ENCODE results near the gene ZNF224.

ZNF224 gene

GRCh38 chr19:44092108-44092507, 2.1 kb upstream of the ZNF224 start:
- Histone ChIP-seq H2BK12ac (ENCODE audit: low read length in 2 of 2) (no peak overlapping the region), H3K18ac (ENCODE audit: low read depth in 1 of 2, low read length in 2 of 2) (no peak overlapping the region), H3K27me3 (ENCODE audit: control insufficient read depth in 1 of 2, insufficient read depth in 1 of 2, low read length in 2 of 2) (no peaks in the 10 kb centered on the region), H3K23ac (ENCODE audit: low read length in 2 of 2) (no peak overlapping the region), H2BK15ac (ENCODE audit: low read depth, poor library complexity, severe bottlenecking) (no peak overlapping the region), H3K14ac (ENCODE audit: low read length in 2 of 2) (no peak overlapping the region), H2AFZ (ENCODE audit: low read depth, low read length) (no peak overlapping the region), H2BK120ac (ENCODE audit: low read depth, low read length) (no peak overlapping the region), H3K79me1 (replicated peaks; ENCODE audit: low read length, poor library complexity, severe bottlenecking) (peaks cover 10% of the 10 kb centered on the region), H2AK5ac (ENCODE audit: low read length, severe bottlenecking) (no peak overlapping the region), H2BK5ac (ENCODE audit: low read depth, low read length, poor library complexity, severe bottlenecking) (no peak overlapping the region), H3K9me3 (ENCODE audit: control insufficient read depth, low read length) (no peaks in the 10 kb centered on the region), H3K4me1 (ENCODE audit: control insufficient read depth, insufficient read depth, low read depth, low read length) (peaks cover 1% of the 10 kb centered on the region), H3K9ac (ENCODE audit: low read length) (no peak overlapping the region), H4K91ac (ENCODE audit: low read length) (no peak overlapping the region), H3K4me2 (ENCODE audit: low read length, poor library complexity, severe bottlenecking) (no peak overlapping the region), H3K36me3 (ENCODE audit: control insufficient read depth in 1 of 2, insufficient read depth in 2 of 2, low read depth in 1 of 2, low read length in 2 of 2) (peaks cover 0 to 8% of the 10 kb centered on the region in 2 experiments), H3K4me3 (ENCODE audit: insufficient read depth in 1 of 2, low read depth in 1 of 2, low read length in 2 of 2) (no peak overlapping the region), H3K27ac (ENCODE audit: low read length, poor library complexity, severe bottlenecking) (no peak overlapping the region), H4K8ac (ENCODE audit: low read length) (no peak overlapping the region), H3K4ac (ENCODE audit: low read depth in 1 of 2, low read length in 2 of 2) (no peak overlapping the region)
- WGBS, result 81% methylated on average over 2 of the region's 4 CpGs
- no peak for DNase-seq

GRCh38 chr19:44107751-44108150, 13.6 kb downstream of the ZNF224 start:
- Histone ChIP-seq H2AFZ (ENCODE audit: low read depth, low read length) (no peak overlapping the region), H2BK15ac (ENCODE audit: low read depth, poor library complexity, severe bottlenecking) (no peak overlapping the region), H3K9ac (ENCODE audit: low read length) (no peak overlapping the region), H3K4me3 (ENCODE audit: insufficient read depth in 1 of 2, low read depth in 1 of 2, low read length in 2 of 2) (peak overlapping the region in 1 of 2 experiments; percentile 22), H3K4me1 (ENCODE audit: control insufficient read depth, insufficient read depth, low read depth, low read length) (no peaks in the 10 kb centered on the region), H2AK5ac (ENCODE audit: low read length, severe bottlenecking) (no peak overlapping the region), H2BK5ac (ENCODE audit: low read depth, low read length, poor library complexity, severe bottlenecking) (no peak overlapping the region), H3K9me3 (ENCODE audit: control insufficient read depth, low read length) (peaks cover 54% of the 10 kb centered on the region), H3K14ac (ENCODE audit: low read length in 2 of 2) (no peak overlapping the region), H3K27me3 (ENCODE audit: control insufficient read depth in 1 of 2, insufficient read depth in 1 of 2, low read length in 2 of 2) (no peaks in the 10 kb centered on the region), H4K8ac (ENCODE audit: low read length) (no peak overlapping the region), H3K4me2 (ENCODE audit: low read length, poor library complexity, severe bottlenecking) (no peak overlapping the region), H4K91ac (ENCODE audit: low read length) (no peak overlapping the region), H3K23ac (ENCODE audit: low read length in 2 of 2) (no peak overlapping the region), H3K36me3 (ENCODE audit: control insufficient read depth in 1 of 2, insufficient read depth in 2 of 2, low read depth in 1 of 2, low read length in 2 of 2) (peaks cover 17 to 55% of the 10 kb centered on the region in 2 experiments), H3K4ac (ENCODE audit: low read depth in 1 of 2, low read length in 2 of 2) (no peak overlapping the region), H2BK120ac (ENCODE audit: low read depth, low read length) (no peak overlapping the region), H3K18ac (ENCODE audit: low read depth in 1 of 2, low read length in 2 of 2) (no peak overlapping the region), H2BK12ac (ENCODE audit: low read length in 2 of 2) (no peak overlapping the region), H3K27ac (ENCODE audit: low read length, poor library complexity, severe bottlenecking) (no peak overlapping the region), H3K79me1 (replicated peaks; ENCODE audit: low read length, poor library complexity, severe bottlenecking) (peaks cover 10% of the 10 kb centered on the region)
- DNase-seq, result no peak
- WGBS, result 98% methylated on average over 3 of the region's 3 CpGs

GRCh38 chr19:44109458-44109857, 15.3 kb downstream of the ZNF224 start:
- Histone ChIP-seq H3K4me3 (ENCODE audit: insufficient read depth in 1 of 2, low read depth in 1 of 2, low read length in 2 of 2) (no peak overlapping the region), H4K8ac (ENCODE audit: low read length) (no peak overlapping the region), H3K23ac (ENCODE audit: low read length in 2 of 2) (no peak overlapping the region), H3K14ac (ENCODE audit: low read length in 2 of 2) (no peak overlapping the region), H3K9me3 (ENCODE audit: control insufficient read depth, low read length) (peaks cover 43% of the 10 kb centered on the region), H3K4me1 (ENCODE audit: control insufficient read depth, insufficient read depth, low read depth, low read length) (peaks cover 3% of the 10 kb centered on the region), H3K4me2 (ENCODE audit: low read length, poor library complexity, severe bottlenecking) (no peak overlapping the region), H2BK12ac (ENCODE audit: low read length in 2 of 2) (no peak overlapping the region), H3K36me3 (ENCODE audit: control insufficient read depth in 1 of 2, insufficient read depth in 2 of 2, low read depth in 1 of 2, low read length in 2 of 2) (peaks cover 13 to 38% of the 10 kb centered on the region in 2 experiments), H2AFZ (ENCODE audit: low read depth, low read length) (no peak overlapping the region), H4K91ac (ENCODE audit: low read length) (no peak overlapping the region), H2AK5ac (ENCODE audit: low read length, severe bottlenecking) (no peak overlapping the region), H2BK5ac (ENCODE audit: low read depth, low read length, poor library complexity, severe bottlenecking) (no peak overlapping the region), H3K27ac (ENCODE audit: low read length, poor library complexity, severe bottlenecking) (no peak overlapping the region), H3K27me3 (ENCODE audit: control insufficient read depth in 1 of 2, insufficient read depth in 1 of 2, low read length in 2 of 2) (no peaks in the 10 kb centered on the region), H3K4ac (ENCODE audit: low read depth in 1 of 2, low read length in 2 of 2) (no peak overlapping the region), H3K79me1 (replicated peaks; ENCODE audit: low read length, poor library complexity, severe bottlenecking) (peaks cover 13% of the 10 kb centered on the region), H3K9ac (ENCODE audit: low read length) (no peak overlapping the region), H2BK120ac (ENCODE audit: low read depth, low read length) (no peak overlapping the region), H2BK15ac (ENCODE audit: low read depth, poor library complexity, severe bottlenecking) (no peak overlapping the region), H3K18ac (ENCODE audit: low read depth in 1 of 2, low read length in 2 of 2) (no peak overlapping the region)
- no peak for DNase-seq

GRCh38 chr19:44111910-44112463, 17.8 kb downstream of the ZNF224 start:
- no peak overlapping the region for H2BK15ac ChIP-seq (ENCODE audit: low read depth, poor library complexity, severe bottlenecking)
- peak overlapping the region; percentile 32 for H4K8ac ChIP-seq (ENCODE audit: low read length)
- no peak overlapping the region for H3K18ac ChIP-seq (ENCODE audit: low read depth in 1 of 2, low read length in 2 of 2)
- H3K23ac ChIP-seq (ENCODE audit: low read length in 2 of 2), result no peak overlapping the region
- peak overlapping the region; percentile 75 for H3K4me2 ChIP-seq (ENCODE audit: low read length, poor library complexity, severe bottlenecking)
- H3K4me1 ChIP-seq (ENCODE audit: control insufficient read depth, insufficient read depth, low read depth, low read length), result peaks cover 3% of the 10 kb centered on the region
- peaks cover 14 to 26% of the 10 kb centered on the region in 2 experiments for H3K36me3 ChIP-seq (ENCODE audit: control insufficient read depth in 1 of 2, insufficient read depth in 2 of 2, low read depth in 1 of 2, low read length in 2 of 2)
- no peak overlapping the region for H2AFZ ChIP-seq (ENCODE audit: low read depth, low read length)
- H3K4me3 ChIP-seq (ENCODE audit: insufficient read depth in 1 of 2, low read depth in 1 of 2, low read length in 2 of 2), result peak overlapping the region in 1 of 2 experiments; percentile 92
- H3K9me3 ChIP-seq (ENCODE audit: control insufficient read depth, low read length), result peaks cover 22% of the 10 kb centered on the region
- H3K9ac ChIP-seq (ENCODE audit: low read length), result peak overlapping the region; percentile 98
- H3K14ac ChIP-seq (ENCODE audit: low read length in 2 of 2), result no peak overlapping the region
- H2BK12ac ChIP-seq (ENCODE audit: low read length in 2 of 2), result no peak overlapping the region
- 19% methylated on average over 14 of the region's 17 CpGs for WGBS
- H4K91ac ChIP-seq (ENCODE audit: low read length), result no peak overlapping the region
- peak; percentile 97 for DNase-seq
- H3K27ac ChIP-seq (ENCODE audit: low read length, poor library complexity, severe bottlenecking), result peak overlapping the region; percentile 65
- H2BK120ac ChIP-seq (ENCODE audit: low read depth, low read length), result no peak overlapping the region
- no peak overlapping the region for H3K4ac ChIP-seq (ENCODE audit: low read depth in 1 of 2, low read length in 2 of 2)
- no peak overlapping the region for H2AK5ac ChIP-seq (ENCODE audit: low read length, severe bottlenecking)
- no peak overlapping the region for H2BK5ac ChIP-seq (ENCODE audit: low read depth, low read length, poor library complexity, severe bottlenecking)
- peaks cover 23% of the 10 kb centered on the region for H3K79me1 ChIP-seq (replicated peaks; ENCODE audit: low read length, poor library complexity, severe bottlenecking)
- no peaks in the 10 kb centered on the region for H3K27me3 ChIP-seq (ENCODE audit: control insufficient read depth in 1 of 2, insufficient read depth in 1 of 2, low read length in 2 of 2)
